Gastrocnemius medialis (tissue), 4 donors: ENCODE results near the gene VSTM1.

ENCODE experiments used
- CTCF ChIP-seq, 5 experiments: fragments of 450-650 bp in 3 of 5; fragments of 200-600 bp in 2 of 5; sonication (generic) in 2 of 5; IDR thresholded peaks in 4 of 5; conservative IDR thresholded peaks in 1 of 5; 1 replicate in 4 of 5; 2 replicates in 1 of 5; pipeline ENCODE4 v1.5.1; 2016 to 2019; ENCODE audit warnings: antibody characterized with exemption in 5 of 5, mild to moderate bottlenecking in 3 of 5, moderate library complexity in 3 of 5
- POLR2A ChIP-seq, 2 donors: fragments of 450-650 bp; IDR thresholded peaks; one replicate each; pipeline ENCODE4 v1.6.1; 2017; ENCODE audit warnings: antibody characterized with exemption in 2 of 2, mild to moderate bottlenecking in 2 of 2, moderate library complexity in 2 of 2

- TF ChIP-seq CTCF (IDR thresholded peaks at IDR 0.05 in 4 of 5, conservative IDR thresholded peaks at IDR 0.05 in 1 of 5) (peak; percentile 6 to 54 (median 23)), POLR2A (IDR thresholded peaks at IDR 0.05) (no peak)
These were observed 33.7 kb downstream of the VSTM1 start for GRCh38 chr19:54029930-54030490.
